Activated CD4-positive, CD25-positive, alpha-beta regulatory T cell (primary cell): Measurements from ENCODE around the gene DHX38.
A peak's percentile ranks its signal among the peaks of the same experiment; 100 is the strongest.

Experiments used
- DNase-seq, 4 experiments: peaks; one replicate each; lab custom pipeline; 2025; lab: John Stamatoyannopoulos, UW

DHX38 gene

GRCh38 chr16:72083778-72084404, 9.8 kb upstream of the DHX38 start:
- no peak for DNase-seq

GRCh38 chr16:72084445-72084844, 9.2 kb upstream of the DHX38 start:
- DNase-seq: no peak

GRCh38 chr16:72085002-72085401, 8.6 kb upstream of the DHX38 start:
- DNase-seq: no peak

GRCh38 chr16:72091217-72091616, 2.4 kb upstream of the DHX38 start:
- DNase-seq: no peak

- no peak for DNase-seq
These were observed 707 bp upstream of the DHX38 start for GRCh38 chr16:72092832-72093447.

- DNase-seq: no peak
These were observed 591 bp downstream of the DHX38 start for GRCh38 chr16:72094266-72094610.

GRCh38 chr16:72098936-72099335, 5.3 kb downstream of the DHX38 start:
- no peak for DNase-seq

GRCh38 chr16:72099377-72099818, 5.8 kb downstream of the DHX38 start:
- peak in 2 of 4 experiments; percentile 11 to 13 for DNase-seq

- no peak for DNase-seq
These were observed 7.5 kb downstream of the DHX38 start for GRCh38 chr16:72101195-72101594.

- no peak for DNase-seq
These were observed 11.3 kb downstream of the DHX38 start for GRCh38 chr16:72104905-72105304.

- no peak for DNase-seq
These were observed 12.3 kb downstream of the DHX38 start for GRCh38 chr16:72105978-72106377.

GRCh38 chr16:72107371-72107770, 13.7 kb downstream of the DHX38 start:
- DNase-seq: no peak

- no peak for DNase-seq
These were observed 14.9 kb downstream of the DHX38 start for GRCh38 chr16:72108353-72109102.

GRCh38 chr16:72109300-72109699, 15.7 kb downstream of the DHX38 start:
- DNase-seq: no peak

- no peak for DNase-seq
These were observed 16.4 kb downstream of the DHX38 start for GRCh38 chr16:72109966-72110530.

- DNase-seq: no peak
These were observed 17.3 kb downstream of the DHX38 start for GRCh38 chr16:72110662-72111615.

- no peak for DNase-seq
These were observed 18.2 kb downstream of the DHX38 start for GRCh38 chr16:72111657-72112451.

- DNase-seq: no peak
These were observed 18.8 kb downstream of the DHX38 start for GRCh38 chr16:72112452-72112792.

- DNase-seq: no peak
These were observed 19.4 kb downstream of the DHX38 start for GRCh38 chr16:72112906-72113615.

GRCh38 chr16:72113616-72113945, 19.9 kb downstream of the DHX38 start:
- no peak for DNase-seq

GRCh38 chr16:72120026-72120425, 26.4 kb downstream of the DHX38 start:
- no peak for DNase-seq
